K562 (cell line): ENCODE results near the gene PCCA. TPM values are rescaled to one million over a fixed set of nuclear protein-coding genes. Genes with fewer than 3 reads are reported as not detected.

ENCODE experiments used
- DPF2 ChIP-seq: fragments of 450-650 bp; IDR thresholded peaks from 2 replicates; pipeline ENCODE4 v1.6.1; 2016
- SMARCA4 ChIP-seq: fragments of 450-650 bp; IDR thresholded peaks from 2 replicates; pipeline ENCODE4 v1.6.1; 2016
- ZFP36 ChIP-seq: fragments of 150-350 bp; IDR thresholded peaks from 2 replicates; pipeline ENCODE4 v1.6.1; 2018; ENCODE audit warnings: low read length, low read depth; ENCODE audit not compliant: partially characterized antibody
- polyA plus RNA-seq, 8 experiments: library from polyadenylated mRNA; depleted of rRNA in 4 of 8; stranded (reverse) in 5 of 8; unstranded in 3 of 8; fragments of >200 nt; fragmentation: Nextera tagmentation in 2 of 8; fragmentation: Illumina TruSeq in 1 of 8; extraction: Ambion mirVana in 2 of 8; extraction: Trizol in 1 of 8; gene quantifications; 2 replicates each; pipeline versions ENCODE4 v1.2.1 to v1.2.3, GENCODE V29; 2011 to 2014; ENCODE audit warnings: inconsistent platforms in 1 of 8, missing spikeins in 1 of 8
- total RNA-seq, 7 experiments: library from RNA; depleted of rRNA in 6 of 7; stranded (reverse); fragments of >200 nt in 6 of 7; fragmentation: Illumina TruSeq in 2 of 7; extraction: Trizol in 2 of 7; gene quantifications; 2 replicates each; pipeline versions ENCODE4 v1.2.1 to v1.2.3, GENCODE V29; 2011 to 2021; ENCODE audit warnings: low replicate concordance in 1 of 7
- TF ChIP-seq, protein P1 (sequence below): fragments of 200-800 bp; sonication (Bioruptor generic); IDR thresholded peaks from 2 replicates; pipeline ENCODE4 v1.6.1; 2017; ENCODE audit warnings: missing genetic modification characterization, missing compliant biosample characterization
- TF ChIP-seq, protein P2 (sequence below): fragments of 450-650 bp; IDR thresholded peaks from 2 replicates; pipeline ENCODE4 v1.6.1; 2017; ENCODE audit warnings: antibody characterized with exemption, mild to moderate bottlenecking

PCCA gene
- total and polyA plus RNA-seq, 9 of the 15 experiments (the other 6 are each of a cell fraction or from before 2014, with no cell fraction given), result 5.2 to 14.1 (median 9.7) TPM

DNA sequence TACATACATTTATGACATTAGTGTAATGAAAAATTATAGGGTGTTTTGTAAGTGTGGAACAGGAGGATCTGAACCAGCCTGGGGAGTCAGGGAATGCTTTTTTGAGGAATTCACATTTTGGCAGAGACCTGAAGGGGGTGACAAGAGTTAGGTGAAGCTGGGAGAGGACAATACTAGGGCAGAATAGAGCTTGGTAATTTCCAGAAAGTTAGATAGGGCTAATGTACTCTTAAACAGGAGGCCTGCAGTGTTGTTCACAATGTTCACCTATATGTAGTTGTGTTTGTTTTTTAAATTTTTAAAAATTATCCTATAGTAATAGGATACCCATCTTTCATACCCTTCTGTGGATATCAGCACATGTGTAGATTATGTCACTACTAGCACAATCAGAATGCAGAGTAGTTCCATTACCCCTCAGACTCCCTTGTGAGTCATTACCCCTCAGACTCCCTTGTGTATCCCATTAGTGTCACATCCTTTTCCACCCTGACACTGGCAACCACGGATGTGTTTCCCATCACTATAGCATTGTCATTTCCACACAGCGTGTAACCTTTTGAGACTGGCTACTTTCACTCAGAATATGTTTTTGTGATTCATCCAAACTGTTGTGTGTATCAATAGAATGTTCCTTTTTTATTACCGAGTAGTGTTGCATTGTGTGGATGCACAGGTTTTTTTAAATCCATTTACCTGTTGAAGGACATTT, 43.1 kb downstream of the PCCA start (continued):
- TF ChIP-seq, protein P1, sequence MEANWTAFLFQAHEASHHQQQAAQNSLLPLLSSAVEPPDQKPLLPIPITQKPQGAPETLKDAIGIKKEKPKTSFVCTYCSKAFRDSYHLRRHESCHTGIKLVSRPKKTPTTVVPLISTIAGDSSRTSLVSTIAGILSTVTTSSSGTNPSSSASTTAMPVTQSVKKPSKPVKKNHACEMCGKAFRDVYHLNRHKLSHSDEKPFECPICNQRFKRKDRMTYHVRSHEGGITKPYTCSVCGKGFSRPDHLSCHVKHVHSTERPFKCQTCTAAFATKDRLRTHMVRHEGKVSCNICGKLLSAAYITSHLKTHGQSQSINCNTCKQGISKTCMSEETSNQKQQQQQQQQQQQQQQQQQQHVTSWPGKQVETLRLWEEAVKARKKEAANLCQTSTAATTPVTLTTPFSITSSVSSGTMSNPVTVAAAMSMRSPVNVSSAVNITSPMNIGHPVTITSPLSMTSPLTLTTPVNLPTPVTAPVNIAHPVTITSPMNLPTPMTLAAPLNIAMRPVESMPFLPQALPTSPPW (CRISPR knock-in tag), result peak; percentile 14; the same call in 1 of the 2 replicates
- TF ChIP-seq SMARCA4 (peak; percentile 61; the same call in 1 of the 2 replicates), ZFP36 (peak; percentile 21), DPF2 (0 out of 2 replicates have a peak, but pooled peaks have one; percentile 38)
- TF ChIP-seq, protein P2, sequence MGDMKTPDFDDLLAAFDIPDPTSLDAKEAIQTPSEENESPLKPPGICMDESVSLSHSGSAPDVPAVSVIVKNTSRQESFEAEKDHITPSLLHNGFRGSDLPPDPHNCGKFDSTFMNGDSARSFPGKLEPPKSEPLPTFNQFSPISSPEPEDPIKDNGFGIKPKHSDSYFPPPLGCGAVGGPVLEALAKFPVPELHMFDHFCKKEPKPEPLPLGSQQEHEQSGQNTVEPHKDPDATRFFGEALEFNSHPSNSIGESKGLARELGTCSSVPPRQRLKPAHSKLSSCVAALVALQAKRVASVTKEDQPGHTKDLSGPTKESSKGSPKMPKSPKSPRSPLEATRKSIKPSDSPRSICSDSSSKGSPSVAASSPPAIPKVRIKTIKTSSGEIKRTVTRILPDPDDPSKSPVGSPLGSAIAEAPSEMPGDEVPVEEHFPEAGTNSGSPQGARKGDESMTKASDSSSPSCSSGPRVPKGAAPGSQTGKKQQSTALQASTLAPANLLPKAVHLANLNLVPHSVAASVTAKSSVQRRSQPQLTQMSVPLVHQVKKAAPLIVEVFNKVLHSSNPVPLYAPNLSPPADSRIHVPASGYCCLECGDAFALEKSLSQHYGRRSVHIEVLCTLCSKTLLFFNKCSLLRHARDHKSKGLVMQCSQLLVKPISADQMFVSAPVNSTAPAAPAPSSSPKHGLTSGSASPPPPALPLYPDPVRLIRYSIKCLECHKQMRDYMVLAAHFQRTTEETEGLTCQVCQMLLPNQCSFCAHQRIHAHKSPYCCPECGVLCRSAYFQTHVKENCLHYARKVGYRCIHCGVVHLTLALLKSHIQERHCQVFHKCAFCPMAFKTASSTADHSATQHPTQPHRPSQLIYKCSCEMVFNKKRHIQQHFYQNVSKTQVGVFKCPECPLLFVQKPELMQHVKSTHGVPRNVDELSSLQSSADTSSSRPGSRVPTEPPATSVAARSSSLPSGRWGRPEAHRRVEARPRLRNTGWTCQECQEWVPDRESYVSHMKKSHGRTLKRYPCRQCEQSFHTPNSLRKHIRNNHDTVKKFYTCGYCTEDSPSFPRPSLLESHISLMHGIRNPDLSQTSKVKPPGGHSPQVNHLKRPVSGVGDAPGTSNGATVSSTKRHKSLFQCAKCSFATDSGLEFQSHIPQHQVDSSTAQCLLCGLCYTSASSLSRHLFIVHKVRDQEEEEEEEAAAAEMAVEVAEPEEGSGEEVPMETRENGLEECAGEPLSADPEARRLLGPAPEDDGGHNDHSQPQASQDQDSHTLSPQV, result no peak
- TF ChIP-seq, all 486 proteins: peak for 13
